ENCODE data around the gene EVI5.

DNA sequence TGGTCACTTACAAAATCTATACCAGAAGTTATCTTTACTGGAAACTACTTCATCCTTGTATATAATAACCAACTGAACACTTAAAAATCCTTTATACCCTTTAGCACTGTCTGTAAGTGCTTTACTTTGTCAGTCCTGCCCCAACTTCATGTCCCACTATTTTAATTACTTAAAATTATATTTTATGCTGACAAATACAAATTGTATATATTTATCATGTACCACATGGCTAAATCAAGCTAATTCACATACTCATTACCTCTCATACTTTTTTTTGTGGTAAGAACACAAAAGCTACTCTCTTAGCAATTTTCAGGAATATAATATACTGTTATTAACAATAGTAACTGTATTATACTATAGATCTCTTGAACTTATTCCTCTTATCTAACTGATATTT is 63.0 kb downstream of the EVI5 start:
- TF ChIP-seq, protein P1, sequence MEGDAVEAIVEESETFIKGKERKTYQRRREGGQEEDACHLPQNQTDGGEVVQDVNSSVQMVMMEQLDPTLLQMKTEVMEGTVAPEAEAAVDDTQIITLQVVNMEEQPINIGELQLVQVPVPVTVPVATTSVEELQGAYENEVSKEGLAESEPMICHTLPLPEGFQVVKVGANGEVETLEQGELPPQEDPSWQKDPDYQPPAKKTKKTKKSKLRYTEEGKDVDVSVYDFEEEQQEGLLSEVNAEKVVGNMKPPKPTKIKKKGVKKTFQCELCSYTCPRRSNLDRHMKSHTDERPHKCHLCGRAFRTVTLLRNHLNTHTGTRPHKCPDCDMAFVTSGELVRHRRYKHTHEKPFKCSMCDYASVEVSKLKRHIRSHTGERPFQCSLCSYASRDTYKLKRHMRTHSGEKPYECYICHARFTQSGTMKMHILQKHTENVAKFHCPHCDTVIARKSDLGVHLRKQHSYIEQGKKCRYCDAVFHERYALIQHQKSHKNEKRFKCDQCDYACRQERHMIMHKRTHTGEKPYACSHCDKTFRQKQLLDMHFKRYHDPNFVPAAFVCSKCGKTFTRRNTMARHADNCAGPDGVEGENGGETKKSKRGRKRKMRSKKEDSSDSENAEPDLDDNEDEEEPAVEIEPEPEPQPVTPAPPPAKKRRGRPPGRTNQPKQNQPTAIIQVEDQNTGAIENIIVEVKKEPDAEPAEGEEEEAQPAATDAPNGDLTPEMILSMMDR (conservative IDR thresholded peaks at IDR 0.05; ENCODE audit: low read depth, low read length), result no peak
- TF ChIP-seq EZH2 (IDR thresholded peaks at IDR 0.05; ENCODE audit: borderline replicate concordance, low read depth, low read length, poor library complexity, severe bottlenecking), result no peak
